GM21619 (cell line): Measurements from ENCODE around the gene MAS1.
"Not testable (repeated sequence)": the region's sequence is repeated elsewhere in the genome, so short reads cannot be mapped to it uniquely, and the experiment has no call there.

Experiments
- ATAC-seq: cut with Tn5 transposase; IDR thresholded peaks from one replicate; pipeline ENCODE4 v1.9.1; 2021; ENCODE audit not compliant: unreplicated experiment

Gene MAS1

GRCh38 chr6:159890792-159891191 is at the start of gene MAS1:
MAS1 (plus strand) TSS chr6:159890988; CDS start chr6:159906956, 15,968 bp downstream.
- ATAC-seq, result no peak

GRCh38 chr6:159842035-159842434 is 48.8 kb upstream of the MAS1 start:
- no peak for ATAC-seq

GRCh38 chr6:159844737-159845645 is 45.8 kb upstream of the MAS1 start:
- no peak for ATAC-seq

- not testable (repeated sequence) for ATAC-seq
Observed at GRCh38 chr6:159848552-159848951, 42.2 kb upstream of the MAS1 start.

GRCh38 chr6:159849851-159850250 is 40.9 kb upstream of the MAS1 start:
- not testable (repeated sequence) for ATAC-seq

GRCh38 chr6:159852877-159853276 is 37.9 kb upstream of the MAS1 start:
- no peak for ATAC-seq

GRCh38 chr6:159853754-159854153 is 37.0 kb upstream of the MAS1 start:
- no peak for ATAC-seq

- ATAC-seq, result no peak
Observed at GRCh38 chr6:159854959-159855358, 35.8 kb upstream of the MAS1 start.

GRCh38 chr6:159858259-159858658 is 32.5 kb upstream of the MAS1 start:
- ATAC-seq, result no peak

GRCh38 chr6:159860482-159860881 is 30.3 kb upstream of the MAS1 start:
- ATAC-seq, result no peak

- ATAC-seq, result no peak
Observed at GRCh38 chr6:159862103-159862502, 28.7 kb upstream of the MAS1 start.

GRCh38 chr6:159863341-159863740 is 27.4 kb upstream of the MAS1 start:
- not testable (repeated sequence) for ATAC-seq

- no peak for ATAC-seq
Observed at GRCh38 chr6:159865226-159865920, 25.4 kb upstream of the MAS1 start.

- no peak for ATAC-seq
Observed at GRCh38 chr6:159866286-159867247, 24.2 kb upstream of the MAS1 start.

GRCh38 chr6:159871241-159871640 is 19.5 kb upstream of the MAS1 start:
- ATAC-seq, result no peak

GRCh38 chr6:159871906-159872305 is 18.9 kb upstream of the MAS1 start:
- no peak for ATAC-seq

GRCh38 chr6:159874435-159874834 is 16.4 kb upstream of the MAS1 start:
- no peak for ATAC-seq

- ATAC-seq, result peak; percentile 66
Observed at GRCh38 chr6:159875194-159875593, 15.6 kb upstream of the MAS1 start.

GRCh38 chr6:159876242-159876641 is 14.5 kb upstream of the MAS1 start:
- ATAC-seq, result no peak

GRCh38 chr6:159877256-159877808 is 13.5 kb upstream of the MAS1 start:
- ATAC-seq, result no peak

- ATAC-seq, result no peak
Observed at GRCh38 chr6:159878341-159878740, 12.4 kb upstream of the MAS1 start.
